ENCODE data around the gene NBDY. TPM values are rescaled to one million over a fixed set of nuclear protein-coding genes. Genes with fewer than 3 reads are reported as not detected.

NBDY gene
- total and polyA plus RNA-seq, 2 of the 4 experiments (the other 2 are of a cell fraction) = 3.2 to 61.5 TPM

GRCh38 chrX:56860888-56861287, 131.8 kb downstream of the NBDY start:
- POLR2A ChIA-PET (ENCODE audit: unreplicated experiment) = no interaction called here

More at GRCh38 chrX:56860888-56861287, 131.8 kb downstream of the NBDY start:
- Histone ChIP-seq H3K4me1 (ENCODE audit: control insufficient read depth, insufficient read depth, low read length) (no peaks in the 10 kb centered on the region), H2AK9ac (replicated peaks; ENCODE audit: low read depth, low read length, poor library complexity) (no peak overlapping the region), H3K4ac (ENCODE audit: low read depth, low read length) (no peak overlapping the region), H4K20me1 (ENCODE audit: insufficient read depth, low read length) (no peaks in the 10 kb centered on the region), H3K36me3 (ENCODE audit: control insufficient read depth, insufficient read depth, low read length) (no peaks in the 10 kb centered on the region), H3K9me1 (ENCODE audit: insufficient read depth, low read length) (no peaks in the 10 kb centered on the region), H3K9ac (ENCODE audit: low read depth, low read length) (no peak overlapping the region), H4K8ac (ENCODE audit: low read depth in 2 of 2, low read length in 2 of 2) (no peak overlapping the region), H3K4me3 (ENCODE audit: insufficient read depth, low read depth, low read length) (no peak overlapping the region), H3K79me1 (ENCODE audit: low read depth in 1 of 2, low read length in 2 of 2) (no peaks in the 10 kb centered on the region), H2AFZ (replicated peaks; ENCODE audit: low read length, poor library complexity) (no peak overlapping the region), H3K9me3 (ENCODE audit: control insufficient read depth, insufficient read depth, low read length) (0 out of 2 replicates have a peak, but pooled peaks cover 3% of the 10 kb centered on the region), H2AK5ac (ENCODE audit: low read depth, low read length) (no peak overlapping the region), H2BK5ac (ENCODE audit: low read depth, low read length, poor library complexity, severe bottlenecking) (no peak overlapping the region), H3K56ac (ENCODE audit: extremely low read depth, insufficient read depth, low read length) (no peak overlapping the region), H3K18ac (ENCODE audit: low read depth, low read length) (no peak overlapping the region), H4K91ac (ENCODE audit: insufficient read depth, low read depth, low read length) (no peak overlapping the region), H3K4me2 (ENCODE audit: low read depth, low read length) (no peak overlapping the region), H2BK120ac (ENCODE audit: low read depth, low read length) (no peak overlapping the region), H2BK20ac (ENCODE audit: low read depth, low read length) (no peak overlapping the region), H3K27me3 (ENCODE audit: control insufficient read depth, insufficient read depth, low read length) (no peaks in the 10 kb centered on the region; the same call in none of the 2 replicates), H3K23ac (ENCODE audit: low read depth, low read length) (no peak overlapping the region), H3K14ac (replicated peaks; ENCODE audit: low read depth, low read length) (no peak overlapping the region), H2BK15ac (ENCODE audit: low read depth, low read length) (no peak overlapping the region), H3K27ac (ENCODE audit: insufficient read depth, low read length) (no peak overlapping the region), H4K5ac (ENCODE audit: low read depth, low read length) (no peak overlapping the region)
- dilution Hi-C loops (cut with HindIII; ENCODE audit: low sequenced_read_pairs, unreplicated experiment) (no loop called here), intact Hi-C loops (cut with micrococcal nuclease) (no loop called here), in situ Hi-C loops (cut with MboI; ENCODE audit: low sequenced_read_pairs) (no loop called here)
- no peak for TF ChIP-seq CEBPB (IDR thresholded peaks at IDR 0.05; ENCODE audit: low read depth, low read length)
- no peak for TF ChIP-seq RAD21 (IDR thresholded peaks at IDR 0.05; ENCODE audit: low read length)
- no peak for TF ChIP-seq MXI1 (IDR thresholded peaks at IDR 0.05; ENCODE audit: borderline replicate concordance, low read depth, low read length)
- no peak for TF ChIP-seq USF2 (IDR thresholded peaks at IDR 0.05; ENCODE audit: low read depth, low read length)
- no peak for TF ChIP-seq SMC3 (IDR thresholded peaks at IDR 0.05; ENCODE audit: low read depth, low read length)
- TF ChIP-seq ELK1 (IDR thresholded peaks at IDR 0.05; ENCODE audit: borderline replicate concordance, low read depth, low read length) = no peak
- TF ChIP-seq CHD1 (IDR thresholded peaks at IDR 0.05; ENCODE audit: low read depth, low read length) = no peak
- no peak for TF ChIP-seq MAFK (IDR thresholded peaks at IDR 0.05; ENCODE audit: low read depth, low read length)
- no peak for TF ChIP-seq BHLHE40 (IDR thresholded peaks at IDR 0.05; ENCODE audit: low read depth, low read length)
- no peak for TF ChIP-seq CTCF (conservative IDR thresholded peaks at IDR 0.05; ENCODE audit: low read depth, low read length)
- TF ChIP-seq MAZ (IDR thresholded peaks at IDR 0.05; ENCODE audit: borderline replicate concordance, low read depth, low read length) = no peak
- no peak for TF ChIP-seq FOS (IDR thresholded peaks at IDR 0.05; ENCODE audit: low read depth, low read length)
- TF ChIP-seq RFX5 (IDR thresholded peaks at IDR 0.05; ENCODE audit: low read depth, low read length) = no peak
- no peak for TF ChIP-seq RCOR1 (IDR thresholded peaks at IDR 0.05; ENCODE audit: insufficient replicate concordance, low read length)
- TF ChIP-seq NFE2L2 (IDR thresholded peaks at IDR 0.05; ENCODE audit: low read depth, low read length) = no peak
- TF ChIP-seq POLR2A (IDR thresholded peaks at IDR 0.05; ENCODE audit: low read depth, low read length) = no peak
- CTCF ChIA-PET = no interaction called here
- BruUV-seq (replicated peaks) = no TSS peak
- 80% methylated on average over 1 of the region's 2 CpGs; no CpG with 5 or more reads in 1 of the 2 experiments for WGBS, 2 experiments (ENCODE audit: extremely low coverage in 2 of 2, insufficient read length in 1 of 2)
- DNase-seq = no peak
- ATAC-seq (ENCODE audit: low read depth) = no peak

All from IMR-90 (cell line).